ENCODE measurements around the gene TMEM42. TPM values are rescaled to one million over a fixed set of nuclear protein-coding genes. Genes with fewer than 3 reads are reported as not detected.

The TMEM42 gene
- total and polyA plus RNA-seq, 9 of the 15 experiments (the other 6 are each of a cell fraction or from before 2014, with no cell fraction given), result 0.53 to 1.6 (median 0.98) TPM

DNA sequence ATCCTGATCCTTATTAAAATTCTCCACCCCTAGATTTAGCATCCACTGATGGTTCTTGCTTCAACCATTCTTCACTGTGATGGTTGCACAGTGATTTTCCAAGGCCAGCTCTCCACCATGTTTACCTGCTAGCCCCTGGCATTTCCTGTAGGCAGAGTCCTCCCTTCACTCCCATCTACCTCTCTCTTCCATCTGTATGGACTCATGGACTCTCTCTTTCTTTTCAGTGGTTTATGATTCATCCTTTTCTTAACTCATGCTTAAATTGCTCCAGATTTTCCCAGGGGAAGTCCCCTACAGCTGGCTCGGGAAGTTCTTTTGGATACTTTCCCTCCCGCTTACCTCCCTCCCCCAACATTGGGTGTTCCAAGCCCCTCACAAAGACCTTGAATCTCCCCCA is 31.4 kb downstream of the TMEM42 start:
- ATAC-seq (no peak), FAIRE-seq (no peak), DNase-seq (ENCODE audit: extremely low read depth in 1 of 4, low spot score in 3 of 4) (no peak)
- no peaks in the 10 kb centered on the region for H3K79me2 ChIP-seq (ENCODE audit: control insufficient read depth, insufficient read depth, low read length)
- intact Hi-C loops (cut with micrococcal nuclease) (no loop called here), in situ Hi-C loops (cut with MboI) (no loop called here)
- BruUV-seq (replicated peaks), result no TSS peak
- H3K27ac ChIP-seq (ENCODE audit: extremely low read depth, low read depth, low read length), result no peak overlapping the region
- H3K4me3 ChIP-seq, result no peak overlapping the region
- no peaks in the 10 kb centered on the region for H3K9me1 ChIP-seq (ENCODE audit: control insufficient read depth, insufficient read depth, low read length)
- H3K4me2 ChIP-seq (ENCODE audit: insufficient read depth, low read length), result no peak overlapping the region
- TF ChIP-seq, protein P1, sequence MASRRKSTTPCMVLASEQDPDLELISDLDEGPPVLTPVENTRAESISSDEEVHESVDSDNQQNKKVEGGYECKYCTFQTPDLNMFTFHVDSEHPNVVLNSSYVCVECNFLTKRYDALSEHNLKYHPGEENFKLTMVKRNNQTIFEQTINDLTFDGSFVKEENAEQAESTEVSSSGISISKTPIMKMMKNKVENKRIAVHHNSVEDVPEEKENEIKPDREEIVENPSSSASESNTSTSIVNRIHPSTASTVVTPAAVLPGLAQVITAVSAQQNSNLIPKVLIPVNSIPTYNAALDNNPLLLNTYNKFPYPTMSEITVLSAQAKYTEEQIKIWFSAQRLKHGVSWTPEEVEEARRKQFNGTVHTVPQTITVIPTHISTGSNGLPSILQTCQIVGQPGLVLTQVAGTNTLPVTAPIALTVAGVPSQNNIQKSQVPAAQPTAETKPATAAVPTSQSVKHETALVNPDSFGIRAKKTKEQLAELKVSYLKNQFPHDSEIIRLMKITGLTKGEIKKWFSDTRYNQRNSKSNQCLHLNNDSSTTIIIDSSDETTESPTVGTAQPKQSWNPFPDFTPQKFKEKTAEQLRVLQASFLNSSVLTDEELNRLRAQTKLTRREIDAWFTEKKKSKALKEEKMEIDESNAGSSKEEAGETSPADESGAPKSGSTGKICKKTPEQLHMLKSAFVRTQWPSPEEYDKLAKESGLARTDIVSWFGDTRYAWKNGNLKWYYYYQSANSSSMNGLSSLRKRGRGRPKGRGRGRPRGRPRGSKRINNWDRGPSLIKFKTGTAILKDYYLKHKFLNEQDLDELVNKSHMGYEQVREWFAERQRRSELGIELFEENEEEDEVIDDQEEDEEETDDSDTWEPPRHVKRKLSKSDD (conservative IDR thresholded peaks at IDR 0.05; ENCODE audit: low read length), result no peak
- TF ChIP-seq ZNF696 (CRISPR knock-in tag; conservative IDR thresholded peaks at IDR 0.05) (no peak), ZNF134 (CRISPR knock-in tag; conservative IDR thresholded peaks at IDR 0.05) (no peak), HDAC1 (IDR thresholded peaks at IDR 0.05) (no peak), ZNF77 (CRISPR knock-in tag; IDR thresholded peaks at IDR 0.05) (no peak), NFE2L1 (tag; IDR thresholded peaks at IDR 0.05; ENCODE audit: borderline replicate concordance, low read depth) (no peak)
- TF ChIP-seq, protein P2, sequence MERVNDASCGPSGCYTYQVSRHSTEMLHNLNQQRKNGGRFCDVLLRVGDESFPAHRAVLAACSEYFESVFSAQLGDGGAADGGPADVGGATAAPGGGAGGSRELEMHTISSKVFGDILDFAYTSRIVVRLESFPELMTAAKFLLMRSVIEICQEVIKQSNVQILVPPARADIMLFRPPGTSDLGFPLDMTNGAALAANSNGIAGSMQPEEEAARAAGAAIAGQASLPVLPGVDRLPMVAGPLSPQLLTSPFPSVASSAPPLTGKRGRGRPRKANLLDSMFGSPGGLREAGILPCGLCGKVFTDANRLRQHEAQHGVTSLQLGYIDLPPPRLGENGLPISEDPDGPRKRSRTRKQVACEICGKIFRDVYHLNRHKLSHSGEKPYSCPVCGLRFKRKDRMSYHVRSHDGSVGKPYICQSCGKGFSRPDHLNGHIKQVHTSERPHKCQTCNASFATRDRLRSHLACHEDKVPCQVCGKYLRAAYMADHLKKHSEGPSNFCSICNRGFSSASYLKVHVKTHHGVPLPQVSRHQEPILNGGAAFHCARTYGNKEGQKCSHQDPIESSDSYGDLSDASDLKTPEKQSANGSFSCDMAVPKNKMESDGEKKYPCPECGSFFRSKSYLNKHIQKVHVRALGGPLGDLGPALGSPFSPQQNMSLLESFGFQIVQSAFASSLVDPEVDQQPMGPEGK (CRISPR knock-in tag; IDR thresholded peaks at IDR 0.05; ENCODE audit: borderline replicate concordance), result no peak
- no peaks in the 10 kb centered on the region for H4K20me1 ChIP-seq (replicated peaks; ENCODE audit: control insufficient read depth, insufficient read depth, low read length)
- H3K9me3 ChIP-seq (replicated peaks; ENCODE audit: control insufficient read depth, insufficient read depth, low read depth, low read length), result no peaks in the 10 kb centered on the region
- H2AFZ ChIP-seq (ENCODE audit: low read depth, low read length), result no peak overlapping the region
- ChIA-PET POLR2A (no interaction called here), CTCF (ENCODE audit: low intra/inter-chr PET ratio) (no interaction called here)
- H3K4me1 ChIP-seq (replicated peaks in 1 of 2; ENCODE audit: control insufficient read depth in 2 of 2, insufficient read depth in 2 of 2, low read length in 2 of 2), result no peaks in the 10 kb centered on the region
- no peak overlapping the region for H3K9ac ChIP-seq (ENCODE audit: insufficient read depth in 1 of 2, low read depth in 2 of 2, low read length in 2 of 2)
- WGBS (ENCODE audit: insufficient coverage, low coverage, missing lambda C conversion rate), result 0% methylated on average over 2 of the region's 2 CpGs
- H3K27me3 ChIP-seq (ENCODE audit: control insufficient read depth in 2 of 2, insufficient read depth in 2 of 2, low read length in 2 of 2), result peaks cover 18 to 41% of the 10 kb centered on the region in 2 experiments
- H3K36me3 ChIP-seq (ENCODE audit: control insufficient read depth, insufficient read depth, low read length), result no peaks in the 10 kb centered on the region
